Measurements from ENCODE around the gene PCDHA3. TPM values are rescaled to one million over a fixed set of nuclear protein-coding genes. Genes with fewer than 3 reads are reported as not detected.
"Not testable (repeated sequence)": the region's sequence is repeated elsewhere in the genome, so short reads cannot be mapped to it uniquely, and the experiment has no call there.

PCDHA3 gene
- total RNA-seq (0.18 TPM), polyA plus RNA-seq (ENCODE audit: insufficient read depth in 1 of 8, insufficient read length in 8 of 8, low replicate concordance in 1 of 8) (under 1 TPM; 0.05 to 0.23 (median 0.17) TPM)
- long read RNA-seq, donor 1 = 0 reads
- long read RNA-seq, donor 2 = 0 reads
- long read RNA-seq, donor 3 = 0 reads
- long read RNA-seq, donor 4 = 0 reads
- long read RNA-seq, donor 5, full-length matches to known transcripts = 2 of 2 reads
- long read RNA-seq, donor 5, partial matches to known transcripts = 0 of 2 reads
- long read RNA-seq, donor 5, other reads (novel, unspliced or antisense) = 0 of 2 reads
- long read RNA-seq, donor 6 = 0 reads
- long read RNA-seq, donor 7 = 0 reads
- long read RNA-seq, donor 8 = 0 reads
- long read RNA-seq, donor 9 = 0 reads
- long read RNA-seq, donor 10 = 0 reads
- long read RNA-seq, donor 11 = 0 reads

GRCh38 chr5:140800816-140801493 lies at the start of gene PCDHA3:
Gene PCDHA3 (plus strand): TSS chr5:140801057.
- Histone ChIP-seq H3K4me3 (ENCODE audit: low read length) (no peak within 1 kb of the TSS), H3K27ac (ENCODE audit: low read length) (no peak within 1 kb of the TSS), H3K4me1 (ENCODE audit: control insufficient read depth, insufficient read depth, low read length) (no peaks in the 10 kb centered on the region), H3K36me3 (ENCODE audit: control insufficient read depth, insufficient read depth, low read length) (no peaks in the 10 kb centered on the region), H3K27me3 (ENCODE audit: control insufficient read depth, insufficient read depth, low read length) (peaks cover 6% of the 10 kb centered on the region), H3K9me3 (replicated peaks; ENCODE audit: control insufficient read depth, low read depth, low read length) (peaks cover 24% of the 10 kb centered on the region)
- WGBS (ENCODE audit: insufficient coverage) = 18% methylated on average over 13 of the region's 29 CpGs
- peak; percentile 6 for DNase-seq

GRCh38 chr5:140753561-140753960 lies 47.3 kb upstream of the PCDHA3 start:
- H3K4me3 ChIP-seq (ENCODE audit: low read length) = no peak overlapping the region
- no peak for DNase-seq
- no peak overlapping the region for H3K27ac ChIP-seq (ENCODE audit: low read length)
- H3K36me3 ChIP-seq (ENCODE audit: control insufficient read depth, insufficient read depth, low read length) = no peaks in the 10 kb centered on the region
- no peaks in the 10 kb centered on the region for H3K4me1 ChIP-seq (ENCODE audit: control insufficient read depth, insufficient read depth, low read length)
- 82% methylated on average over 3 of the region's 5 CpGs for WGBS (ENCODE audit: insufficient coverage)
- H3K9me3 ChIP-seq (replicated peaks; ENCODE audit: control insufficient read depth, low read depth, low read length) = peaks cover 24% of the 10 kb centered on the region
- H3K27me3 ChIP-seq (ENCODE audit: control insufficient read depth, insufficient read depth, low read length) = no peaks in the 10 kb centered on the region

GRCh38 chr5:140764177-140764973 lies 36.5 kb upstream of the PCDHA3 start:
- no peaks in the 10 kb centered on the region for H3K27me3 ChIP-seq (ENCODE audit: control insufficient read depth, insufficient read depth, low read length)
- H3K27ac ChIP-seq (ENCODE audit: low read length) = no peak overlapping the region
- peaks cover 57% of the 10 kb centered on the region for H3K9me3 ChIP-seq (replicated peaks; ENCODE audit: control insufficient read depth, low read depth, low read length)
- no peaks in the 10 kb centered on the region for H3K36me3 ChIP-seq (ENCODE audit: control insufficient read depth, insufficient read depth, low read length)
- no peak for DNase-seq
- H3K4me3 ChIP-seq (ENCODE audit: low read length) = no peak overlapping the region
- H3K4me1 ChIP-seq (ENCODE audit: control insufficient read depth, insufficient read depth, low read length) = no peaks in the 10 kb centered on the region
- no CpG with 5 or more reads among the region's 2 CpGs for WGBS (ENCODE audit: insufficient coverage)

GRCh38 chr5:140767444-140767843 lies 33.4 kb upstream of the PCDHA3 start:
- Histone ChIP-seq H3K4me1 (ENCODE audit: control insufficient read depth, insufficient read depth, low read length) (no peaks in the 10 kb centered on the region), H3K4me3 (ENCODE audit: low read length) (no peak overlapping the region), H3K27ac (ENCODE audit: low read length) (no peak overlapping the region), H3K9me3 (replicated peaks; ENCODE audit: control insufficient read depth, low read depth, low read length) (peaks cover 52% of the 10 kb centered on the region), H3K36me3 (ENCODE audit: control insufficient read depth, insufficient read depth, low read length) (no peaks in the 10 kb centered on the region), H3K27me3 (ENCODE audit: control insufficient read depth, insufficient read depth, low read length) (no peaks in the 10 kb centered on the region)
- DNase-seq = no peak
- no CpG with 5 or more reads among the region's 4 CpGs for WGBS (ENCODE audit: insufficient coverage)

GRCh38 chr5:140780512-140780911 lies 20.3 kb upstream of the PCDHA3 start:
- Histone ChIP-seq H3K36me3 (ENCODE audit: control insufficient read depth, insufficient read depth, low read length) (no peaks in the 10 kb centered on the region), H3K4me3 (ENCODE audit: low read length) (no peak overlapping the region), H3K9me3 (replicated peaks; ENCODE audit: control insufficient read depth, low read depth, low read length) (peaks cover 38% of the 10 kb centered on the region), H3K27ac (ENCODE audit: low read length) (no peak overlapping the region), H3K27me3 (ENCODE audit: control insufficient read depth, insufficient read depth, low read length) (no peaks in the 10 kb centered on the region), H3K4me1 (ENCODE audit: control insufficient read depth, insufficient read depth, low read length) (no peaks in the 10 kb centered on the region)
- no CpG with 5 or more reads among the region's 1 CpG for WGBS (ENCODE audit: insufficient coverage)
- DNase-seq = no peak

- no peak for DNase-seq
- Histone ChIP-seq H3K9me3 (replicated peaks; ENCODE audit: control insufficient read depth, low read depth, low read length) (peaks cover 43% of the 10 kb centered on the region), H3K4me3 (ENCODE audit: low read length) (no peak within 1 kb of the TSS), H3K4me1 (ENCODE audit: control insufficient read depth, insufficient read depth, low read length) (no peaks in the 10 kb centered on the region), H3K36me3 (ENCODE audit: control insufficient read depth, insufficient read depth, low read length) (no peaks in the 10 kb centered on the region), H3K27ac (ENCODE audit: low read length) (no peak within 1 kb of the TSS), H3K27me3 (ENCODE audit: control insufficient read depth, insufficient read depth, low read length) (peaks cover 7% of the 10 kb centered on the region)
- WGBS (ENCODE audit: insufficient coverage) = 23% methylated on average over 22 of the region's 29 CpGs
These were observed 14.8 kb upstream of the PCDHA3 start, which contains the start of gene PCDHA1 for GRCh38 chr5:140785905-140786686. Gene PCDHA1 (plus strand): TSS chr5:140786140.

- WGBS (ENCODE audit: insufficient coverage) = 39% methylated on average over 44 of the region's 44 CpGs
- not testable (repeated sequence) for H3K27ac ChIP-seq (ENCODE audit: low read length); H3K4me1 ChIP-seq (ENCODE audit: control insufficient read depth, insufficient read depth, low read length); DNase-seq; H3K4me3 ChIP-seq (ENCODE audit: low read length); H3K36me3 ChIP-seq (ENCODE audit: control insufficient read depth, insufficient read depth, low read length); H3K27me3 ChIP-seq (ENCODE audit: control insufficient read depth, insufficient read depth, low read length)
- peaks cover 32% of the 10 kb centered on the region for H3K9me3 ChIP-seq (replicated peaks; ENCODE audit: control insufficient read depth, low read depth, low read length)
These were observed 13.4 kb upstream of the PCDHA3 start for GRCh38 chr5:140787422-140787821.

GRCh38 chr5:140787849-140788504 lies 12.9 kb upstream of the PCDHA3 start:
- not testable (repeated sequence) for H3K27me3 ChIP-seq (ENCODE audit: control insufficient read depth, insufficient read depth, low read length); H3K27ac ChIP-seq (ENCODE audit: low read length); H3K4me3 ChIP-seq (ENCODE audit: low read length); DNase-seq; H3K4me1 ChIP-seq (ENCODE audit: control insufficient read depth, insufficient read depth, low read length); H3K36me3 ChIP-seq (ENCODE audit: control insufficient read depth, insufficient read depth, low read length)
- WGBS (ENCODE audit: insufficient coverage) = 36% methylated on average over 70 of the region's 70 CpGs
- H3K9me3 ChIP-seq (replicated peaks; ENCODE audit: control insufficient read depth, low read depth, low read length) = peaks cover 29% of the 10 kb centered on the region

GRCh38 chr5:140791089-140791488 lies 9.8 kb upstream of the PCDHA3 start:
- no peaks in the 10 kb centered on the region for H3K4me1 ChIP-seq (ENCODE audit: control insufficient read depth, insufficient read depth, low read length)
- peaks cover 28% of the 10 kb centered on the region for H3K9me3 ChIP-seq (replicated peaks; ENCODE audit: control insufficient read depth, low read depth, low read length)
- WGBS (ENCODE audit: insufficient coverage) = no CpG with 5 or more reads among the region's 2 CpGs
- DNase-seq = no peak
- H3K27ac ChIP-seq (ENCODE audit: low read length) = no peak overlapping the region
- peaks cover 9% of the 10 kb centered on the region for H3K27me3 ChIP-seq (ENCODE audit: control insufficient read depth, insufficient read depth, low read length)
- no peak overlapping the region for H3K4me3 ChIP-seq (ENCODE audit: low read length)
- no peaks in the 10 kb centered on the region for H3K36me3 ChIP-seq (ENCODE audit: control insufficient read depth, insufficient read depth, low read length)

Data from muscle of leg (tissue), 16 donors.